ENCODE data around the gene THRAP3.
A peak's percentile ranks its signal among the peaks of the same experiment; 100 is the strongest.
"Not testable (repeated sequence)": the region's sequence is repeated elsewhere in the genome, so short reads cannot be mapped to it uniquely, and the experiment has no call there.

Gene THRAP3, protein sequence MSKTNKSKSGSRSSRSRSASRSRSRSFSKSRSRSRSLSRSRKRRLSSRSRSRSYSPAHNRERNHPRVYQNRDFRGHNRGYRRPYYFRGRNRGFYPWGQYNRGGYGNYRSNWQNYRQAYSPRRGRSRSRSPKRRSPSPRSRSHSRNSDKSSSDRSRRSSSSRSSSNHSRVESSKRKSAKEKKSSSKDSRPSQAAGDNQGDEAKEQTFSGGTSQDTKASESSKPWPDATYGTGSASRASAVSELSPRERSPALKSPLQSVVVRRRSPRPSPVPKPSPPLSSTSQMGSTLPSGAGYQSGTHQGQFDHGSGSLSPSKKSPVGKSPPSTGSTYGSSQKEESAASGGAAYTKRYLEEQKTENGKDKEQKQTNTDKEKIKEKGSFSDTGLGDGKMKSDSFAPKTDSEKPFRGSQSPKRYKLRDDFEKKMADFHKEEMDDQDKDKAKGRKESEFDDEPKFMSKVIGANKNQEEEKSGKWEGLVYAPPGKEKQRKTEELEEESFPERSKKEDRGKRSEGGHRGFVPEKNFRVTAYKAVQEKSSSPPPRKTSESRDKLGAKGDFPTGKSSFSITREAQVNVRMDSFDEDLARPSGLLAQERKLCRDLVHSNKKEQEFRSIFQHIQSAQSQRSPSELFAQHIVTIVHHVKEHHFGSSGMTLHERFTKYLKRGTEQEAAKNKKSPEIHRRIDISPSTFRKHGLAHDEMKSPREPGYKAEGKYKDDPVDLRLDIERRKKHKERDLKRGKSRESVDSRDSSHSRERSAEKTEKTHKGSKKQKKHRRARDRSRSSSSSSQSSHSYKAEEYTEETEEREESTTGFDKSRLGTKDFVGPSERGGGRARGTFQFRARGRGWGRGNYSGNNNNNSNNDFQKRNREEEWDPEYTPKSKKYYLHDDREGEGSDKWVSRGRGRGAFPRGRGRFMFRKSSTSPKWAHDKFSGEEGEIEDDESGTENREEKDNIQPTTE

GRCh38 chr1:36223996-36224536 is at the start of gene THRAP3:
TSS of gene THRAP3 (plus strand) at chr1:36224443. CDS start at chr1:36282564, 58,121 bp downstream.
- DNase-seq (ENCODE audit: low spot score), result peak; percentile 100

GRCh38 chr1:36174713-36175112 is 49.5 kb upstream of the THRAP3 start:
- no peak for DNase-seq (ENCODE audit: low spot score)

DNA sequence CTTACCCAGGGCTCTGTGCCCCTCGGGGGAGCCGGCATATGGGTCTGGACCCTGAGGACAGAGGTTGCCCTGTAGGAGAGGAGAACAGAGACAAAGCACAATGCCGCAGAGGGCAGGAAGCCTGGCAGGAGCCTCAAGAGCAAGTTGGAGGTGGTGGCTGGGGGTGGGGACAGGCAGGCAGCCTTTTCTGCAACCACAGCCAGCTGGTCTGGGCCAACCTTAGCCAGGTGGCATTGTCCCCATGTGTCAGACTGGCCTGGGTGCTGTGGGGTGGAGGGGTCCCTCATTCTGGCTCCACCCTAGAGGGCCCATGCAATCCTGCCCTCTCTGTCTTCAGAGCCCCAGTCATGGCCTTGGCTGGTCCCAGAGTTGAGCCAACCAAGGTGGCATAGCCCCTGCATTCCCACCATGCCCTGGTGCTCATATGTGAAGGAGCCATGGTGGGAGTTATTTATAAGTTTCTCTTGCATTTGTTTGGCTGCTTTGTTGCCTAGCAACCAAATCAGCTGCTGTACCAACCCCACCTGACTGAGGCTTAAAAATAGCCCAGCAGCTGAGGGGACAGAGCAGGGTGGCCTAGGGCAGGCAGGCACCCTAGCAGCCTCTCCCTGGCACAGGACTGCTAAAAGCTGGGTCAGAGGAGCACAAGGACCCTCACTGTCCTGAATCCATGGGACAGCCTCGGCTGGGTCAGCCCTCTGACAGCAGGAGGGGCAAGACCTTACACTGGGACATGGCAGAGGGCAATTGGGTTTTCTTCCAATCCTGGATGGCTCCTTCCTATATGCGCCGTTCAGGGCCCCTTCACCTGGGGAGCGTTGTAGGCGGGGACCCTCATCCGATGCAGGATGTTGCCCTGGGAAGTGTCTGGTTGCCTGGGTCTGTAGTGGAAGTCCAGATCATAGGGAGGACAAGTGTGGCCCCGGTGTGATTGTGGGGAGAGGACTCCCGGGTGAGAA is 48.8 kb upstream of the THRAP3 start:
- no peak for DNase-seq (ENCODE audit: low spot score)

- DNase-seq (ENCODE audit: low spot score), result peak; percentile 81
Measured at GRCh38 chr1:36176106-36176949, 47.9 kb upstream of the THRAP3 start.

DNA sequence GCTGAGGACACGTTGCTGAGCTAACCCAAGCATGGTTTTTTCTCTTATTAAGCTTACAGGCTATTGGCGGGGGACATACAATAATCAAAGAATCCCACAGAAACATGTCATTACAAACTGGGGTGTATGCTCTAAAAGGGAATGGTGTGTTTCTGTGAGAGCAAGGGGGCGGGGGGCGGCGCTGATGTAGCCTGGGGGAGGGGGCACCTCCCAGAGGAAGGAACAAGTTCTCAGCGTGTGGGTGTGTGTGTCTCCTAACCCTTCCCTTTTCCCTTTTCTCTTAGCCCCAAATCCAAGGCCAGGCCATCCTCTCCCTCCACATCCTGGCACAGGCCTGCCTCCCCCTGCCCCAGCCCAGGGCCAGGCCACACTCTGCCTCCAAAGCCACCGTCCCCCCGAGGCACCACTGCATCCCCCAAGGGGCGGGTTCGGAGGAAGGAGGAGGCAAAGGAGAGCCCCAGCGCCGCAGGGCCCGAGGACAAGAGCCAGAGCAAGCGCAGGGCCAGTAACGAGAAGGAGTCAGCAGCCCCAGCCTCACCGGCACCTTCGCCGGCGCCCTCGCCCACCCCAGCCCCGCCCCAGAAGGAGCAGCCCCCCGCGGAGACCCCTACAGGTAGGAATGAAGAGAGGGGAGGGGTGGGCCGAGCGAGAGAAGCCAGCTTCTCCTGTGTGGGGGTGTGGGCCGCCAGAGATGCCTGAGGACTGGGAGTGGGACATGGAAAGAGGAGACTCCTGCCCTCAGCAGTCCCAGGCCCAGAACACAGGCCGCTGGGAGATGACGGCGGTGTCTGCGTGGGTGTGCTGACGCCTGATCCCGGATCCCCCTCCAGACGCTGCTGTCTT is 46.4 kb upstream of the THRAP3 start:
- DNase-seq (ENCODE audit: low spot score), result peak; percentile 62

DNA sequence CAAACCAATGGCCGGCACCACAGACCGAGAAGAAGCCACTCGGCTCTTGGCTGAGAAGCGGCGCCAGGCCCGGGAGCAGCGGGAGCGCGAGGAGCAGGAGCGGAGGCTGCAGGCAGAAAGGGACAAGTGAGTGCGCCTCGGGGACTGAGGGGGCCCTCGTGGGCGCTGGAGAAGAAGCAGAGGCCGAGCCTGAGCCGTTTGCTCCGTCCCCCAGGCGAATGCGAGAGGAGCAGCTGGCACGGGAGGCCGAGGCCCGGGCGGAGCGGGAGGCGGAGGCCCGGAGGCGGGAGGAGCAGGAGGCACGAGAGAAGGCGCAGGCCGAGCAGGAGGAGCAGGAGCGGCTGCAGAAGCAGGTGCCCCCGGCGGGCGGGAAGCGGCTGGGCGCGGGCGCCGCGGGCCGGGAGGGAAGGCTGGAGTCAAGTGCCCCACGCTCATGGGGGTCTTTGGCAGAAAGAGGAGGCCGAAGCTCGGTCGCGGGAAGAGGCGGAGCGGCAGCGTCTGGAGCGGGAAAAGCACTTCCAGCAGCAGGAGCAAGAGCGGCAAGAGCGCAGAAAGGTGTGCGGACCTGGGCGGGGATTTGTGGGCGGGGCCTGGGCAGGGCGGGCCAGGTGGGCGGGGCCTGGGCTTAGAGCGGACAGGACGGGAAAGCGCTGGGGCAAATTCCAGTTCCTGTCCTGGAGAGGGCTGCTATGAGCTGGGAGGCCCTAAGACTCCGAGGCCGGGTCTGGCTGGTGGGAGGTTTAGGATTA is 45.6 kb upstream of the THRAP3 start:
- DNase-seq (ENCODE audit: low spot score), result peak; percentile 89

- no peak for DNase-seq (ENCODE audit: low spot score)
Measured at GRCh38 chr1:36179220-36179600, 45.0 kb upstream of the THRAP3 start.

- DNase-seq (ENCODE audit: low spot score), result no peak
Measured at GRCh38 chr1:36182734-36183133, 41.5 kb upstream of the THRAP3 start.

GRCh38 chr1:36183309-36183856 is 40.9 kb upstream of the THRAP3 start:
- no peak for DNase-seq (ENCODE audit: low spot score)

- peak; percentile 84 for DNase-seq (ENCODE audit: low spot score)
Measured at GRCh38 chr1:36187800-36188593, 36.2 kb upstream of the THRAP3 start.

GRCh38 chr1:36196805-36197204 is 27.4 kb upstream of the THRAP3 start:
- not testable (repeated sequence) for DNase-seq (ENCODE audit: low spot score)

- DNase-seq (ENCODE audit: low spot score), result no peak
Measured at GRCh38 chr1:36198641-36199040, 25.6 kb upstream of the THRAP3 start.

DNA sequence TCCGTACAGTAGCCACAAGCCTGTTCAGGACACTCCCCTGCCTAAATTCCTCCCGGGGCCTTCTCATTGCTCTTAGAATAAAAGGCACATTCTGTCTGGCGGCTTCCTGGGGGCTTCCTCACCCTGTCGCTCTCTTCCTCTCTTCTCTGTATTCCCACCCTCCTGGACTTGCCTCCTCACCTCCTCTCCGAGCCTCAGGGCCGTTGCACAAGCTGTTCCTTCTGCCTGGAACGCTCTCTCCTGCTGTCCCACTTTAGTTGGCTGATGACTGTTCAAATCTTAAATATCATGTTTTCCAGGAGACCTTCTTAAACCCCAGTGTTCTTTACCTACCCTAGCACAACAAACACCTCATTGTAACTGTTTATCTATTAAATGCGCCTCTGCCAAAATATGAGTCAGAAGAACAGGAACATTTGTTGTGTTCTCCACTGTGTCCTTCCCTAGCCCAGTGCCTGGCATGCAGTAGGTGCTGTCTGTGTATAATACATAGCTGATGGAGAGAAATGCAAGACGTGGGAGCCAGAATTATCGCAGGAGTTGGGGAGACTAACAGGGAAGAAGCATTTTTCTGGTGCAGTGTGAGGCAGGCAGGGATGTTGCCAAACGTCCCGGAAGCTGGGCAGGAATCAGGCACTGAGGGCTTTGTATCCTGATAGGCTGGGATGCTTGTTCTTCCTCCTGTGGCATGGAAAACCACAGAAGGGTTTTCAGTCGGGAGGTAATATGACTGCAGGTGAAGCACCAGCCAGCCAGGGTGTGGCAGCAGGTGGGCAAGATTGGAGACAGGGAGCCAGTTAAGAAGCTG is 24.1 kb upstream of the THRAP3 start:
- DNase-seq (ENCODE audit: low spot score), result no peak

GRCh38 chr1:36203027-36203553 is 21.2 kb upstream of the THRAP3 start:
- no peak for DNase-seq (ENCODE audit: low spot score)

GRCh38 chr1:36203554-36204346 is 20.5 kb upstream of the THRAP3 start:
- DNase-seq (ENCODE audit: low spot score), result no peak
